Globus pallidus (tissue), 1 donor: ENCODE results near the gene PPT2.
"Not testable (repeated sequence)": the region's sequence is repeated elsewhere in the genome, so short reads cannot be mapped to it uniquely, and the experiment has no call there.

Source experiments
- DNase-seq: peaks from one replicate; pipeline ENCODE4 v3.0.0-alpha.2; 2015; ENCODE audit warnings: low spot score

The PPT2 gene

DNA sequence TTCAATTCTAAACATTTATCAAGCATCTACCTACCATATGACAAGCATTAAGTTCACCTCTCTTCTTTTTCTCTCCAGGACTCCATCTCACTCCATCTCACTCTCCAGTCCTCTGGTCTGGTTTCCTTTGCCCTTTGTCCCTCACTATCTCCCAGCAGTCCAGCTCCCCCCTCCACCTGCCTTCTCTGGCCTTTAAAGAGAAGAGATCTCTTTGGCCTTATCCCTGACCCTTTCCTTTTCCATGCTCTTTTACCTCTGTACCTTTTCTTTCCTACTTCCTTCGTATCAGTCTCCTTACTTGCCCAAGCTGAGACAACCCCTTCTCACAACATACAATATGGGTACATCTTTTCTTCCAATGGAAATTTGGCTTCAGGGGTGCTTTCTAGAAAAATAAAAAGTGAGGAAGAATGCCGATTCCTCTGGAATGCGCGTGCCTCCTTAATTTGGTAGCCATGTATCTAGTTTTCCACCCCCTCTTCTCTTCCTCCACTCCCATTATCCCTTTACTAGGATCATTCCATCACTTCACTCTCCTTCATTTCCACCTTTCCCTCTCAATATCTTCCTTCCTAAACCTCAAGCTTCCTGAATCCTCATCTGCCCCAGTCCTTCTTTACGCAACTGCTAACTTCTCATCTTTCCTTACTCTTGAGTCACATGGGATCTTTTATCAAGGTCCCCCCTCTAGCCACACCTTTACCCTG is 22.7 kb downstream of the PPT2 start:
- peak; percentile 63 for DNase-seq

DNA sequence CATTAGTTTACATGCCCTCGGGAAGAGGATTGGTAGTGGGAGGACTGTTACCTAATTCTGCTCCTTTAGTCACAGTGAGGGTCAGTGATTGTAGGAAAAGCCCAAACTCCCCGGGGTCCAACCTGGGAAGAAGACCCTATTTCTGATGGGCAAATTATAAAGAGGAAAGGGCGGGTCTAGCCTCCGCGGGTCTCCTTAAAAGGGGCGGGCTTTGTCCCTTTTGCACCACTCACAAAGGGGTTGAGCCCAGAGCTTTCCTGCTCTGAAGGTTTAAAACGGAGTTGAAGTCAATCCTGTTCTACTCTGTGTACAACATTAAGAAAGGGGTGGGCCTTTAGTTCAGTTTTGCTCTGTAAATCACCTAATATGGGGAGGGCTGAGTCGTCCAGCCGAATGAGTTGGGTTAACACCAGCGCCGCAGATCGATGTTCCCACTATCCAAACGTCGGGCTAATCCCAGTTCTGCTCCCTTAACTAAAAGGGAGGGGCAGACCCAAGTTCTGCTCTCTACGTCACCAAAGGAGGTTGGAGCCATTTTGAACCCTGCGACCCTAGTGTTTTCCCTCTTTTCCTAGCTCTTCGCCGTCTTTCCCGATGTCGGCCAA is 23.3 kb downstream of the PPT2 start:
- no peak for DNase-seq

- peak; percentile 100 for DNase-seq
Observed at GRCh38 chr6:32177788-32178546, 24.0 kb downstream of the PPT2 start, which contains the start of gene RNF5. RNF5 (plus strand) TSS chr6:32178405; CDS start chr6:32178512, 107 bp downstream.

- DNase-seq: no peak
Observed at GRCh38 chr6:32178547-32179440, 24.9 kb downstream of the PPT2 start.

- DNase-seq: no peak
Observed at GRCh38 chr6:32179766-32180405, 25.9 kb downstream of the PPT2 start.

- DNase-seq: no peak
Observed at GRCh38 chr6:32181148-32181702, 27.3 kb downstream of the PPT2 start.

DNA sequence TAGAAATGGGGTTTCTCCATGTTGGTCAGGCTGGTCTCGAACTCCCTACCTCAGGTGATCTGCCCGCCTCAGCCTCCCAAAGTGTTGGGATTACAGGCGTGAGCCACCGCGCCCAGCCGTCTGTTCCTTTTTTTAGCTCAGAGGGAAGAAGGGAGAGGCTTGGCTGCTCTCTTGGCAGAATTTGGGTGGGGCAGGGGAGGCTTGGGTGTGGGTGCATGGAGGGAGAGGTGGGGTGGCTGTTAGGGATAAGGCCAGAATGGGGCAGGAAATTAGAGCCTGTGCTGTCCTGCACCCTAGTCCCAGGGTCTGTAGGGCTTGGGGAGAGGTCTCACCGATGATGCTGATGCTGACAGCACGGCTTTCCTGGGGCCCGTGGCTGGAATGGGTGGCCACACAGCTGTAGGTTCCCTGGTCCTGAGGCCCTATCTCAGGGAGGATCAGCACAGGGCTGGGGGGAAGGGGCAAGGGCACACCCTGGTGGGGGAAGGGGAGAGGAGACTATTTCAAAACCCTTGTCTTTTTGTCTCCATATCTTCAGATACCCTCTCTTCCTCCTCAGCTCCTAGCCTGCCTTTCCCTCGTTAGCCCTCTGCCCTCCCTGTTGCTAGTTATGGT is 28.1 kb downstream of the PPT2 start:
- DNase-seq: no peak

- no peak for DNase-seq
Observed at GRCh38 chr6:32182555-32182981, 28.6 kb downstream of the PPT2 start.

GRCh38 chr6:32183030-32183429 is 29.1 kb downstream of the PPT2 start:
- no peak for DNase-seq

GRCh38 chr6:32183483-32184083 is 29.6 kb downstream of the PPT2 start:
- no peak for DNase-seq

DNA sequence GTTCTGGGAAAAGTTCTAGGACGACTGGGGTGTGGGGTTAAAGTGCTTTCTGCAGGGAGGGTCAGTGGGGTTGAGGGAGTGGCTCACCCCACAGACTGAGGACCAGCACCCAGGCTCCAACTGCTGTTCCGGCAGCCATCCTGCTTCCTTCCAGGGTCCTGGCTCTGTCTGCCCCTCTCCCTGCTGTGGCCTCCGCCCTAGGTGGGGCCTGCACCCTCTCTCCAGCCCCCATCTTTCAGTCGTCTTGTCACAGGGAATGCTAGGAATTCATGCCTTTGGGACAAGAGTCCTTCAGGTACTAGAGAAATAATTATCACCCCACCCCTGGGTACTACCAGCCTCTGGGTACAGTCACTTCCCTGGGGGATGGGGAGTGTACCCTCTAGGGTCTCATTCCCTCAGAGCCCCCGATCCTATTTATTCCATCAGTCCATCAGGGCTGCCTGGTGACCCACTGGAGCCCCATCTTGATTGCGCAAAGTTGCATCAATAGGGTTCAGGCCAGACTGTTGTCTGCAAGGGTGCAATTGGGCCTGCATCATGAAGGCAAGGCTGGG is 30.2 kb downstream of the PPT2 start, which contains the start of gene AGER:
AGER (minus strand) TSS at position 170 of the 557 bp plus-strand sequence; CDS start at position 139, 31 bp downstream.
- no peak for DNase-seq

GRCh38 chr6:32185681-32186131 is 31.8 kb downstream of the PPT2 start:
- not testable (repeated sequence) for DNase-seq

GRCh38 chr6:32186151-32186840 is 32.4 kb downstream of the PPT2 start:
- DNase-seq: not testable (repeated sequence)

GRCh38 chr6:32187009-32187709 is 33.2 kb downstream of the PPT2 start:
- DNase-seq: no peak

DNA sequence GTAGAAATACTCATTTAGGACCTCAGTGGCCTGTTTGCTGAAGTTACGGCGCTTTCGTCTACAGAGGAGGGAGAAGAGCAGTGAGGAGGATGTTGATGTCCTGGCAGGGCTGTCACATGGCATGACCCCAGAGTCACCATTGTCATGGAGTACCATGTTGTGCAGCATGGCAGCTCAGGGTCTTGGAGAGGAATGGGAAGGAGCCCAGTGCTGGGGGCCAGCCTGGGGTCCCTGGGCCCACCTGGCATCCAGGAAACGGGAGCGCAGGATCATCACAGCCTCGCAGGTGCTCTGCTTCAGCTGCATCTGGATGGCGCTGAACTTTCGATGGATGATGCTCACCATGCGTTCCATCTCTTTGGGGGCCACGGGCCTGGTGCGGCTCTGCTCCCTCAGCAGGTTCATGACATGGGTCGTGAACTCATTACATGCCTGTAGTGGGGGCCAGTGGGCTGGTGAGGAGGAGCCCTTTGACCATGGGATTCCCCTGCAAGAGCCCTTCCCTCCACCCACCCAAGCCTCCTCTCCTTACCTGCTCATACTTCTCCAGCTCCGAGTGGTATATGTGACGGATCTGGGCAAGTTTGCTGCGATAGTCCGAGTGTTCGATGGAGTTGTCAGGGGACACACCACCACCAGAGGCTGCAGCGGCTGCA is 33.9 kb downstream of the PPT2 start:
- not testable (repeated sequence) for DNase-seq

GRCh38 chr6:32188381-32189068 is 34.6 kb downstream of the PPT2 start:
- DNase-seq: no peak

- peak; percentile 22 for DNase-seq
Observed at GRCh38 chr6:32189069-32189741, 35.3 kb downstream of the PPT2 start.
